NCI-H146 treated with DMSO at 0.1 percent for 48 hours (cell line): ENCODE data around the gene FADS2.

ENCODE experiments used
- DNase-seq: peaks from one replicate; lab custom pipeline; 2025; ENCODE audit not compliant: unreplicated experiment; lab: John Stamatoyannopoulos, UW

Gene FADS2

GRCh38 chr11:61795876-61796526 is 32.1 kb upstream of the FADS2 start:
- DNase-seq, result no peak

- DNase-seq, result peak; percentile 44
Measured at GRCh38 chr11:61797263-61797944, 30.7 kb upstream of the FADS2 start.

- no peak for DNase-seq
Measured at GRCh38 chr11:61799665-61800284, 28.3 kb upstream of the FADS2 start.

GRCh38 chr11:61800331-61801281 is 27.5 kb upstream of the FADS2 start:
- no peak for DNase-seq

GRCh38 chr11:61802605-61803004 is 25.5 kb upstream of the FADS2 start:
- no peak for DNase-seq

- DNase-seq, result no peak
Measured at GRCh38 chr11:61803889-61804647, 24.0 kb upstream of the FADS2 start.

- no peak for DNase-seq
Measured at GRCh38 chr11:61805146-61805545, 23.0 kb upstream of the FADS2 start.

GRCh38 chr11:61806785-61807184 is 21.3 kb upstream of the FADS2 start:
- no peak for DNase-seq

- no peak for DNase-seq
Measured at GRCh38 chr11:61810671-61811175, 17.4 kb upstream of the FADS2 start.

- no peak for DNase-seq
Measured at GRCh38 chr11:61811831-61812230, 16.3 kb upstream of the FADS2 start.

GRCh38 chr11:61812736-61813411 is 15.2 kb upstream of the FADS2 start:
- DNase-seq, result no peak

GRCh38 chr11:61814247-61814957 is 13.7 kb upstream of the FADS2 start:
- DNase-seq, result peak; percentile 28

- DNase-seq, result peak; percentile 95
Measured at GRCh38 chr11:61814958-61815789, 12.9 kb upstream of the FADS2 start.

GRCh38 chr11:61815790-61816735 is 12.0 kb upstream of the FADS2 start:
- DNase-seq, result peak; percentile 69

- peak; percentile 91 for DNase-seq
Measured at GRCh38 chr11:61816736-61817455, 11.2 kb upstream of the FADS2 start, which contains the start of gene FADS1. Gene FADS1, minus strand, starts transcription at chr11:61817003. Its CDS starts 74 bp downstream, at chr11:61816929.

- no peak for DNase-seq
Measured at GRCh38 chr11:61817471-61818202, 10.5 kb upstream of the FADS2 start.
